Fibroblast of skin of scalp (primary cell): Measurements from ENCODE around the gene DOC2B. TPM values are rescaled to one million over a fixed set of nuclear protein-coding genes. Genes with fewer than 3 reads are reported as not detected.
"Not testable (repeated sequence)": the region's sequence is repeated elsewhere in the genome, so short reads cannot be mapped to it uniquely, and the experiment has no call there.

Source experiments
- DNase-seq: peaks from one replicate; pipeline ENCODE4 v3.0.0-alpha.2; 2013
- polyA plus RNA-seq, 2 experiments: library from polyadenylated mRNA; unstranded; fragments of 120-200 nt; gene quantifications; one replicate each; pipeline ENCODE4 v1.2.1, GENCODE V29; 2013; ENCODE audit not compliant: insufficient read length in 2 of 2

The DOC2B gene
- 0.13 TPM for polyA plus RNA-seq (2013, experiment 1 of 2; ENCODE audit: insufficient read length)
- 0.49 TPM for polyA plus RNA-seq (2013, experiment 2 of 2; ENCODE audit: insufficient read length)

GRCh38 chr17:181245-182049 is at the start of gene DOC2B:
TSS of gene DOC2B (minus strand) at chr17:181650. CDS start at chr17:181479, 171 bp downstream.
- DNase-seq: peak; percentile 9

- no peak for DNase-seq
Measured at GRCh38 chr17:230395-230770, 48.9 kb upstream of the DOC2B start.

- DNase-seq: no peak
Measured at GRCh38 chr17:229709-230394, 48.4 kb upstream of the DOC2B start.

GRCh38 chr17:228951-229708 is 47.7 kb upstream of the DOC2B start:
- DNase-seq: no peak

- DNase-seq: no peak
Measured at GRCh38 chr17:227946-228615, 46.6 kb upstream of the DOC2B start.

- DNase-seq: no peak
Measured at GRCh38 chr17:227078-227945, 45.9 kb upstream of the DOC2B start.

- DNase-seq: no peak
Measured at GRCh38 chr17:226108-227077, 44.9 kb upstream of the DOC2B start.

GRCh38 chr17:225551-225950 is 44.1 kb upstream of the DOC2B start:
- DNase-seq: no peak

GRCh38 chr17:224576-224975 is 43.1 kb upstream of the DOC2B start:
- DNase-seq: not testable (repeated sequence)

- no peak for DNase-seq
Measured at GRCh38 chr17:223723-224471, 42.4 kb upstream of the DOC2B start.

- DNase-seq: no peak
Measured at GRCh38 chr17:222172-222571, 40.7 kb upstream of the DOC2B start.

- DNase-seq: no peak
Measured at GRCh38 chr17:219696-220095, 38.2 kb upstream of the DOC2B start.

- no peak for DNase-seq
Measured at GRCh38 chr17:218432-219110, 37.1 kb upstream of the DOC2B start.

- DNase-seq: no peak
Measured at GRCh38 chr17:216625-217024, 35.2 kb upstream of the DOC2B start.

- not testable (repeated sequence) for DNase-seq
Measured at GRCh38 chr17:215563-216478, 34.4 kb upstream of the DOC2B start.

- DNase-seq: no peak
Measured at GRCh38 chr17:214881-215331, 33.5 kb upstream of the DOC2B start.

GRCh38 chr17:213286-214105 is 32.0 kb upstream of the DOC2B start:
- DNase-seq: no peak
